Measurements from ENCODE around the gene THAP6.
"Not testable (repeated sequence)": the region's sequence is repeated elsewhere in the genome, so short reads cannot be mapped to it uniquely, and the experiment has no call there.

- TF ChIP-seq CTCF, POLR2A (IDR thresholded peaks at IDR 0.05): not testable (repeated sequence)
These were observed 17.4 kb downstream of the THAP6 start for GRCh38 chr4:75531536-75532143.
